HepG2 (cell line): Measurements from ENCODE around the gene PLEKHN1. TPM values are rescaled to one million over a fixed set of nuclear protein-coding genes. Genes with fewer than 3 reads are reported as not detected.

Source experiments
- ATAC-seq: fragments of 200-7000 bp; cut with Tn5 transposase; 3 replicates; pipeline ENCODE4 v1.9.1; 2020; ENCODE audit warnings: mild to moderate bottlenecking, moderate library complexity
- BruUV-seq: library from RNA; stranded (reverse); fragments of 400-500 nt; replicated peaks from 2 replicates; lab custom pipeline; 2021; lab: Mats Ljungman, UMichigan
- CTCF ChIA-PET: fragments of 300-600 bp; formaldehyde crosslinking; extraction: SDS; loops from one replicate; lab custom pipeline; 2021; ENCODE audit warnings: low total read pairs, inconsistent platforms, low intra/inter-chr PET ratio; lab: Yijun Ruan, JAX
- POLR2A ChIA-PET: fragments of 350-600 bp; sonication (Branson Sonifier 250); formaldehyde crosslinking; loops from one replicate; lab custom pipeline; 2020; ENCODE audit warnings: antibody characterized with exemption, inconsistent platforms; lab: Yijun Ruan, JAX
- DNase-seq: peaks from one replicate; pipeline ENCODE4 v3.0.0-alpha.2; 2015; ENCODE audit warnings: low spot score
- FAIRE-seq: peaks from 3 replicates; lab custom pipeline; 2011; peaks lifted over from hg19 to GRCh38; lab: Jason Lieb, UNC
- H2AFZ ChIP-seq: one replicate; pipeline ENCODE4 v1.6.1; 2011; ENCODE audit warnings: low read length, inconsistent platforms
- H3K27ac ChIP-seq: fragments of 300-600 bp; 3 replicates; pipeline ENCODE4 v1.8.0; 2011; ENCODE audit warnings: mixed run types, mild to moderate bottlenecking, mixed read lengths, low read length, inconsistent platforms; ENCODE audit not compliant: insufficient read depth; ENCODE audit errors: extremely low read length
- H3K27me3 ChIP-seq, 2 experiments: fragments of 200-600 bp in 1 of 2; 2 replicates in 1 of 2; 3 replicates in 1 of 2; pipeline versions ENCODE4 v1.6.0 to v1.8.0; 2011; ENCODE audit warnings: low read length in 2 of 2, mild to moderate bottlenecking in 2 of 2, moderate library complexity in 2 of 2, inconsistent platforms in 1 of 2; ENCODE audit not compliant: insufficient read depth in 2 of 2, control insufficient read depth in 1 of 2
- H3K36me3 ChIP-seq, 2 experiments: fragments of 200-600 bp in 1 of 2; replicated peaks in 1 of 2; 2 replicates in 1 of 2; 3 replicates in 1 of 2; pipeline versions ENCODE4 v1.5.1 to v1.8.0; 2011; ENCODE audit warnings: low read length in 2 of 2, inconsistent platforms in 1 of 2; ENCODE audit not compliant: insufficient read depth in 2 of 2, control insufficient read depth in 1 of 2
- H3K4me1 ChIP-seq: 2 replicates; pipeline ENCODE4 v1.5.1; 2012; ENCODE audit warnings: low read length, inconsistent platforms; ENCODE audit not compliant: insufficient read depth
- H3K4me2 ChIP-seq: 2 replicates; pipeline ENCODE4 v1.6.0; 2011; ENCODE audit warnings: low read depth, low read length, inconsistent platforms
- H3K4me3 ChIP-seq, 3 experiments: fragments of 200-600 bp in 1 of 3; sonication (generic), shearing (Covaris generic) in 1 of 3; replicated peaks in 1 of 3; 2 replicates each; pipeline ENCODE4 v1.5.1; 2011 to 2016; ENCODE audit warnings: low read length in 3 of 3, inconsistent platforms in 2 of 3, low read depth in 2 of 3, mild to moderate bottlenecking in 2 of 3, control low read depth in 1 of 3, mixed read lengths in 1 of 3; ENCODE audit not compliant: insufficient read depth in 1 of 3
- H3K79me2 ChIP-seq: one replicate; pipeline ENCODE4 v1.6.1; 2011; ENCODE audit warnings: low read length, inconsistent platforms; ENCODE audit not compliant: insufficient read depth
- H3K9ac ChIP-seq: 2 replicates; pipeline ENCODE4 v1.6.0; 2011; ENCODE audit warnings: mild to moderate bottlenecking, low read depth, low read length, inconsistent platforms; ENCODE audit not compliant: insufficient read depth
- H3K9me3 ChIP-seq: 2 replicates; pipeline ENCODE4 v1.5.1; 2012; ENCODE audit warnings: mild to moderate bottlenecking, low read length
- H4K20me1 ChIP-seq: 2 replicates; pipeline ENCODE4 v1.6.0; 2011; ENCODE audit warnings: inconsistent platforms, mild to moderate bottlenecking, low read length, moderate library complexity; ENCODE audit not compliant: insufficient read depth
- HMGXB3 ChIP-seq: sonication (generic); formaldehyde crosslinking; IDR thresholded peaks from 2 replicates; pipeline ENCODE4 v1.4.0; 2020; ENCODE audit warnings: missing genetic modification reagents, borderline replicate concordance
- ZNF263 ChIP-seq: sonication (generic); formaldehyde crosslinking; IDR thresholded peaks from 2 replicates; pipeline ENCODE4 v1.4.0; 2020; ENCODE audit warnings: missing genetic modification reagents
- ZNF550 ChIP-seq: sonication (generic); formaldehyde crosslinking; IDR thresholded peaks from 2 replicates; pipeline ENCODE4 v1.4.0; 2020; ENCODE audit warnings: mild to moderate bottlenecking, missing genetic modification reagents, borderline replicate concordance
- WGBS: methylation state at CpG from one replicate; pipeline ENCODE4 v1.1.6; 2017; ENCODE audit warnings: low lambda C conversion rate; 5-methylcytosine and 5-hydroxymethylcytosine counted together
- in situ Hi-C: cut with HindIII; loops from 2 replicates; pipeline ENCODE4 v1.10.0; 2017; ENCODE audit warnings: low pct_unique_long_range_greater_than_20kb; ENCODE audit not compliant: extremely low pct_ligation_motif_present
- intact Hi-C: fragments of 100-400 bp; cut with micrococcal nuclease; formaldehyde crosslinking; loops from one replicate; pipeline ENCODE4 v1.10.0; 2022; ENCODE audit not compliant: unreplicated experiment
- polyA plus RNA-seq, 8 experiments: library from polyadenylated mRNA; depleted of rRNA in 3 of 8; stranded (reverse) in 7 of 8; unstranded in 1 of 8; fragments of >200 nt; fragmentation: Illumina TruSeq in 4 of 8; extraction: Trizol in 4 of 8; gene quantifications; 2 replicates each; pipeline versions ENCODE4 v1.2.1 to v1.2.3, GENCODE V29; 2011 to 2016; ENCODE audit warnings: low read depth in 4 of 8, missing spikeins in 1 of 8, mixed read lengths in 1 of 8; ENCODE audit not compliant: insufficient read depth in 1 of 8
- total RNA-seq, 5 experiments: library from RNA; depleted of rRNA; stranded (reverse); fragments of >200 nt; fragmentation: Illumina TruSeq; extraction: Trizol; gene quantifications; 2 replicates each; pipeline ENCODE4 v1.2.3, GENCODE V29; 2016; ENCODE audit warnings: low read depth in 1 of 5

PLEKHN1 gene
- total and polyA plus RNA-seq, 2 of the 13 experiments (the other 11 are each of a cell fraction or from before 2014, with no cell fraction given), result 0.42 to 0.58 TPM

DNA sequence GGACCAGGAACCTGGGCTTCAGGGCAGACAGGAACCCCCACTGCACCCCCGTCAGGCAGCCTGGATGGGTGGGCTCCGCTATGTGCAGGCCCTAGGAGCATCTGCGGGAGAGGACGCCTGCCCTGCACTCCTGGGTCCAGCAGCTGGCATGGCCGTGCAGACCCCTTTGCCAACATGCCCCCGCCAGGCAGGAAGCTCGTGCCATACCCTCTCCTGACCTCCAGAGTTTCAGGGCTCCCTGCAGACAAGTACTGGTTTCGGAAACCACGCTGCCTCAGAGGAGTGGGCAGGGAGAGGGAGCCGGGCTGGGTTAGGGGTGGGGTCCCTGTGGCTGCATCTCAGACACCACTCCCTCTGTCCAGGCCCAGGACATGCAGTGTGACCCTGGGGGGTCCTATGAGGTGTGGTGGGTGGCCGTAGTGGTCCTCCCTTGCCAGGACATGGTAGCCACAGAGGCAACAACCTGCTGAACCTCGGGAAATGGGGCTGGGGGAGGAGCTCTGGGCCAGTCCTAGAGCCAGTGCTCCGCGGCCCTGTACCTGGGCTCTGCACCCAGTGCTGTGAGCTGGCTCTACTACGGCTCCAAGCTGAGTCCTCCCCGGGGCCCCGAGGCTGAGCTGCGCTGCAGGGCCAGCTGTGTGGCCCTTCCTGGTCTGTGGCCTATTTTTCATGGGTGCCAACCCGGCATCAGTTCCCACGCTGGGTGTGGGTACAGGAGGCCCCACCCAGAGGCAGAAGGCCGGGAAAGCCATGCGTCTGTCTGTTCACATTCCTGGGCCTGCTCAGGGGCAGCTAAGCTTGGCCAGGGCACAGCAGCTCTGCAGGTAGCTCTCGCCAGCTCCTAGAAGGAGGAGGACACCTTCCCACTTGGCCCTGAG lies 1.4 kb downstream of the PLEKHN1 start:
- CTCF ChIA-PET, result no interaction called here
- ATAC-seq, result peak; percentile 42
- H3K27me3 ChIP-seq, result no peaks in the 10 kb centered on the region; a peak in 1 of 5 replicates
- TF ChIP-seq HMGXB3 (CRISPR knock-in tag), result no peak
- TF ChIP-seq ZNF550 (CRISPR knock-in tag), result no peak
- peak; percentile 64 for TF ChIP-seq ZNF263 (CRISPR knock-in tag)
- TF ChIP-seq, all 625 proteins: peak for 1
- H3K4me1 ChIP-seq, result peaks cover 24% of the 10 kb centered on the region
- intact Hi-C loops (no loop called here), in situ Hi-C loops (no loop called here)
- no peaks in the 10 kb centered on the region for H3K9me3 ChIP-seq
- POLR2A ChIA-PET, result interaction anchor here (0.7 to 2.7 kb wide), 5 partner anchors 8 to 40 kb away, joined by 3 to 11 read pairs (median 3); partner anchors contain the start of gene PERM1
- no peaks in the 10 kb centered on the region for H4K20me1 ChIP-seq
- H2AFZ ChIP-seq, result no peak overlapping the region
- no TSS peak for BruUV-seq
- H3K9ac ChIP-seq, result peak overlapping the region; percentile 64; the same call in 1 of the 2 replicates
- H3K27ac ChIP-seq, result no peak overlapping the region
- WGBS, result 93% methylated on average over 3 of the region's 23 CpGs
- FAIRE-seq, result no peak
- peak overlapping the region in 2 of 3 experiments; percentile 77 to 82; a peak in 4 of 6 replicates for H3K4me3 ChIP-seq
- no peak for DNase-seq
- H3K4me2 ChIP-seq, result peak overlapping the region; percentile 78
- no peaks in the 10 kb centered on the region for H3K79me2 ChIP-seq
- peaks cover 0 to 3% of the 10 kb centered on the region in 2 experiments; a peak in 1 of 5 replicates for H3K36me3 ChIP-seq
